Stimulated activated CD4-positive, alpha-beta T cell treated with anti-CD3 and anti-CD28 coated beads, Interleukin-4, amount 100 ng/mL, for 4 hours (primary cell): ENCODE measurements around the gene ANO2.

ENCODE experiments used
- DNase-seq, 2 experiments: peaks; one replicate each; pipeline ENCODE4 v3.0.0-alpha.2; 2020

ANO2 gene

DNA sequence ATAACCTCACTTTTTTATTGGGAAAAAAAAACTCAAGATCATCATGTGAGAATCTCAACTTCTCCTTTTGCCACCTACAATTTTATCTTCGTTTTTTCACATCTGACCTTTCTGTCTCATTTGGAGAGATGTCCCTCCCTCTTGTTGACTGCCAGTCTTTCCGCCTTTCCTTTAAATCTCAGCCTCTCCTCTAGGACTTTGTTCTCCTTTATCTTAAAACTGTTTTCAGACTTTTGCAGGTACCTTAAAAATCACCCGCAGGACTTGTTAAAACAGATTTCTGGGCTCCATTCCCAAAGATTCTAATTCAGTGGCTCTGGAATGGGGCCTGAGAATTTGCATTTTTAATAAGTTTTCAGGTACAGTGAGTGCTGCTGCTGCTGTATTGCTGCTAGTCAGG lies 289.9 kb downstream of the ANO2 start:
- DNase-seq = no peak

DNA sequence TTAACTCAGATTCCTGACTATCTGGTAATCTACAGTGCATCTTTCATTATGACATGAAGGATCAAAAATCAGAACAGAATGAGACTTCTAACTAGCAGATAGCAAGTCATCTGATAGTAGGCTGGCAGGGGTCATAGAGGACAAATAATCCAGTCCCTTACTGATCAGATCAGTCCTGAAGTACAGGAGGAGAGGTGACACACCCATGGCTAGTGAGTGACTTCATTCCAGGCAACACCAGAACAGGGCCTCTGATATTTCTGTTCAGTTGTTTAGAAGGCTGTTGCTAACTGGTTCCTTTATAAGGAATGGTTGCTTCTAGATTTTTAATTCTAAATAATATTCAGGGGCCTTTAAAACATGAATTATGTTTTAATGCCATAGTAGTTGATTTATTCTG lies 291.0 kb downstream of the ANO2 start:
- DNase-seq = no peak

DNA sequence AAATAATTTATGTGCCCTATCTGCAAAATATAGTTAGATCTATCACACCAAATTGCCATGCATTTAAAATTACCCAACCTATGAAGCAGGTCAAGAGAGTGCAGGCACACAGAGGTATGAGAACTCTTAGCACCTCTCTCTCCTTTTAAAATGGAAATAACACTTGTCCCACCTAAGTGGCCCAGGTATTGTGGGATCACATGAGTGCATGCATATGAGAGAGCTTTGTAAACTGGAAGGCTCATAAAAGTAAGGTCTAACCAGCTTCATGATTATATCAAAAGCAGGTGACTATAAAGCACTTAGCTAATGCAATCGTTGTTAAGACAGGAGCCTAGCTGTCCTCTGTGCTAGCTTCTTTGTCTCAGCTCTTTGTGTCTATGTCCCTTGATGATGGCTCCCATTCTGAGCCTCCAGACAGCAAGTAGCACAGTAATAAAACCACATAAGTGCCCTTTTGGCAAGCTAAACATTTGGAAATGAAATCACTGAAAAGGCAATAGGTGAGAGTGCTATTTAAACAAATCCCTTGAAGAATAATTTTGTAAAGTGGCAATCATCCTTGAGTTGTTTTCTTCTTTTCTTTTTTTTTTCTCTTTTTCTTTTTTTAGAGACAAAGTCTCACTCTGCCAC lies 294.1 kb downstream of the ANO2 start:
- DNase-seq = no peak

DNA sequence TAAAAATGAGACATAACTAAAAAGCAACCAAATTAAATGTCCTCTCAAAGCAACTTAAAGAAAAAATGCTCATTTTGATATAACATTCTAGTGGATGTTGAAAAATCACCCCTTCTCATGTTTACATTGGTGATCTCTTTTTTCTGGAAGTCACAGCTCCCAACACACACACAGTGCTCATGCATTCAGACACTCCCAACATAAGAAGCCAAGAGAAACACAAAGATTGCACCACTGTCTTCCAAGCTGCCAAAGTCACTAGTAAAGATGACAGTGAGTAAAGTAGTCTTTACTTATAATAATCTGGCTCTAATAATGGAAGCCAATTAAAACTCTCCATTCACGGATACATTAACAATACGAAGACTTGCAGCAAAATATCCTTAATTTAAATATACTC lies 294.8 kb downstream of the ANO2 start:
- DNase-seq = no peak

DNA sequence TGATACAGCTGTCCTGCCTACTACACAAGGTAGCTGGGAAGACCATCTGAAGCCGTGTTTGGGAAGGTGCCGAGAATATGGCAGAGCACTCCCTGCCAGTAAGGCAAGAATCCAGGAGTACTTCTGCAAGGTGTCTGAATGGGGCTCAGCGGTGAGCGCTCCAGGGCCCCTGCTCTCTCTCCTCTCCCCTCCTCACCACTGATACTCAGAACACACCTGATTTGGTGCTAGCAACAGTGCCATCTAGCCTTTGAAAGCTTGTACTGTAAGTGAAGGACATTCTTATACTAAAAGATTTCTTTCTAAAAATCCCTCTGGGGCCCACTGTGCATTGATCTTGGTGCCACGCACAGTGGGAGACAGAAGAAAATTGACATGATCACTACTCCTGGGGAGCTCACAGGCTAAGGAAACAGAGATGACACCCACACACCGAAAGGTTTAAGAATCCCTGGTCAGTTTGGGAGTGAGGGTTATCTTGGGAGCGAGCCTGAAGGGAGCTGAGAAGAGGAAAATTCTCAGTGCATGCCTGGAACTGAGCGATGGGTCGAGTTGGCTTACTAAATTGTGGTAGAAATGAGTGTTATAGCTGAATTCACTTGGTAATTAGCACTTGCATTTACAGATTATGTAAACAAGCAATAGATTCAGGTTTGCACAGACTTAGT lies 296.2 kb downstream of the ANO2 start:
- DNase-seq = no peak

DNA sequence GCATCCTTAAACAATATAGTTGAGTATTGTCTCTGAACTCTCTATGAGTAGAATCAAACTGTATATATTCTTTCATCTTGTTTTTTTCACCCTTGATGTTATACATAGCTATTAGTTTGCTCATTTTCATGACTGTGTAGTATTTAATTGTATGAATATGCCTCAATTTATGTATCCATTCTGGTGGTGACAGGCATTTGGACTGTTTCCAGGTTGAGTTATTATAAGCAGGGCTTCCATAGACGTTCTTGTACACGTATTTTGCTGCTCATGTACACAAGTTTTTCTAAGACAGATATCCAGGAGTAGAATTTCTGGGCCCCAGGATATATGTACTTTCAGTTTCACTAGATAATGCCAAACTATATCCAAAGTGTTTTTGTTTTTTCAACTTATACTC lies 301.8 kb downstream of the ANO2 start:
- no peak for DNase-seq

DNA sequence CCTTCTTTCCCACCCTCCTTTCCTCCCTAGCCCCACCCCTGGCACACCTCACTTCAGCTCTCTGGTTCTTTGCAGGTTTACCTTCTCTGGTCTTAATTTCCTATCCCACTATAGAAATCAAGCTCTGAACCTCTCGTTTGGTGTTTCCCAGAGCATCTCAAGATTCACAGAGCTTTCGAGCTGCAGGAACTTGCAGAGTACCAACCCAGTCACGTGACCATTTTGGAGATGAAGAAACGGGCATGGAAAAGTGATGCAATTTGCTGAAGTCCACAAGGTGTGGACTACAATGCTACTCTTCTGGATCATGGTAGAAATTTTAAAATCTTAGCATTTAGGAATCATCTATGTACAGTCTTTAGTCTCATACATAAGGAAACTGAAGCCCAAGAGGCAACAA lies 307.4 kb downstream of the ANO2 start:
- no peak for DNase-seq

DNA sequence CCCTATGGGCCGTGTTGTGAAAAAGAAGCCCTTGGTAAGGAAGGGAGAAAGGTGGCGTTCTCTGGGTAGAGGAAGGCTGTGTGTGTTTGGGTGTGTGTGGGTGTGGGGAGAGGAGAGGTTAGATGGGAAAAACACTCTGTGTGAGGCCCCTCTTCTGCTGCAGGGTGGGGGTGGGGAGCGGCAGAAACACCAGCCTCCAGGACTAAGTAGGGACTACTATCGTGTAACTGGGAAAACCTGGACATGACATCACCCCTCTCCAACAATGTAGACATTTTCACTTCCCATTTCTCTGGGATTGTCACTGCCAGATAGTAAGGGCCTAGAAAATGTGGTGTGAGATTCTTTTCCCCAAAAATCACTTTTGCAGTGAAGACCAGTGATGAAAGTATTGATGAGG lies 308.2 kb downstream of the ANO2 start:
- DNase-seq = no peak

DNA sequence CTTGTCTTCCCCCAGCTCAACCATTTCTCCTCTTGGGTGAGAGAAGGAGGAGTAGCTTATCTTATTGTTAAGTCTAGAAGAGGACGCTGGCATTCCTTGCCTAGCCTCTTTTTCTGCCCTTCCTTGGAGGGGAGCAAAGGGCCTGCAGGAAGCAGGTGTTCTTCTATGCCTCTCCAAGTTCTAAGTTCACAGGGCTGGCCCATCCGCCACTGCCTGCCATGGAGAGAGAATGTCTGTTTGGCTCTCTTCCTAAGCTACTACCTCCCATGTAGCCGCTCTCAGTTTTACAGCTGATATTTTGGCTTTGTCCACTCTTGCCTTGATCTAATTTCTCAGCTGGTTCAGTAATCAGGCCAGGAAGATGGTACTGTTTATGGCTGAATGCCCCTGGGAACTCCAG lies 312.0 kb downstream of the ANO2 start:
- no peak for DNase-seq

DNA sequence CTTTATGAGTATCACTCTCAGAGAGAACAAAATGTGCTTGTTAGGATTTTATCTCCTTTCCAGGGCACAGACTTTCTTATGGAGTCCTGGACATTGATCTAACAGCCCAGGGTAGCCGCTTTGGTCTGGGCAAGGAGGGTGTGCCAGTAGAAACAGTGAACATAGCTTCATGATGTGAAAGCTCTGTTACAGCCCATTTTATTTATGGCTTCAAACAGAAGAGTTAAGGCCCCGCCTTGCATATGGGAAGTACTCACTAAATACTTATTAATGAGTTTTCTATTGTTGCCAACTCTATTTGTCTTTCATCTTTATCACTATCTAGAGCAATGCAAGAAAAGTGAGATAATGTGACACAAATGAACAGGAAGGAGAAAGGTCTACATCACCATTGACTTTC lies 312.6 kb downstream of the ANO2 start:
- DNase-seq = no peak

DNA sequence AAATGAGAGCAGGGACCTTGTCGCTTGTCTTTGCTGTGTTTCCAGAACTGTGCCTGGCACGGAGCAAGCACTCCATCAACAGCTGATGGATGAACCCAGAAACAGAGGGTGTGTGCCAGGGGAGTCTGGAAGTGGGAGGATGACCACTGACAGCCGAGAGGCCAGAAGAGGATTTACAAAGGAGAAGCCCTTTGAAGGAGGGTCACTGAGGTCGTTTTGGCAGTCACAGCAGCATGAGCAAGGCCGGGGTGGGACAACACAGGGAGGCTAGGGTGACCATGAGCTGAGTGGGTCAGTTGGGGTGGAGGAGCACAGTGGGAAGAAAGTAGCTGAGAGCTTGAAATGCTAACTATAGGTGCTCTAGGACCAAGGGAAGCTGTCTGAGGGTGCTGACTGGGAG lies 313.6 kb downstream of the ANO2 start:
- DNase-seq = no peak

DNA sequence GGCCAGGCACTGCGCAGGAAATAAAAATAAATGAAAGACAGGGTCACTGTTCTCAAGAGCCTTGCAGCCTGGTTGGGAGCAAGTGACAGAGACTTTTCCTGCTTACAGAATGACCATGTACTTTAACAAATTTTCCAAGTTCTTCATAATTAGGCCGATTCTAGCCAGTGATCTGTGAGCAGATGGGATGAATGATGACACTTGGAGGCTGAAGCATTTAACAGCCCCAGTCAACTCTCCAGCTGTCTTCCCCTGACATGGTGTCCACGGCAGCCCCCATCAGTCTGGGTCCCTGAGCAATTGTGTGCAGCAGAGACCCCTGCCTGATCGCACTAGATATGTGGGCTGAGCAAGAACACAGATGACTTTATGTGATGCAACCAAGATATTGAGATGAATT lies 314.3 kb downstream of the ANO2 start:
- no peak for DNase-seq

DNA sequence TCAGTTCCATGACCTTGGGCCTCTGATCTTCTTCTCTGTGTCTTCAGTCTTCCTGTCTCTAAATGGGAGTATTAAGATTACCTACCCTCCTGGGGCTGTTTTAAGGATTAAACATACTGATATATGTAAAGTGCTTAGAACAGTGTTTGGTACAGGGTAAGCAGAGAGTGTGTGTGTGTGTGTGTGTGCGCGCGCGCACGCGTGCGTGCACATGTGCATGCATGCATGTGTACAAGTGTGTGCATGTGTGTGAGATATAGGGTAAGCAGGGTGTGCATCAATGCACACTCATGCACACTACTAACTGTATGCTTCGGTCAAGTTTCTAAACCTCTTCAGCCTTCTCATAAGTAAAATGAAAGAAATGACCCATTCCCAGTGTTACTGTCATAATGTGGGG lies 316.6 kb downstream of the ANO2 start:
- DNase-seq = no peak

DNA sequence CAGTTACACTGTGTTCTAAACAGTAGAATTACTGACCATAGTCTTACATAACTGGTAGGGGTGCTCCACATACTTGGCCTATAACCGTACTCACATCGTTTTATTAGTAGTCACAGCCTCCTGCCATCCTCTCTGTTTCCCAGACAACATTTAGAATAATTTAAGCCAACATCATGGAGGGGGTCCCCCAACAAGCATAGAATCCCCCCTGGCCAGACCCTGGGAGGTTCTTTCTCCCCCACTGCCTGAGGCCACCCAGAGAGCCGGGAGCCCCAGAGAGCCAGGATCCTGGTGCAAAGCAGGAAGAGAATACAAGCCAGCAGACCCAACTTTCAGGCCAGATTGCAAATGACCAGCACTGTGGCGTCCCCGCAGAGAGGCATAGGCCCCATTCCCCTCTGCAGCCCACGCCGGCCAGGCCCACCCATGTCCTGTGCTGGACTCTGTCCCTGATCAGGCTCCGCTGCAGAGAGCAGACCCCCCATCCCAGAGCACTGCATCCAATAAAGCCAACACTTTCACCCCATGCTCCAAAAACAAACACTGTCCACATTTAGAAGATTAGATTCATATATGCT lies 317.9 kb downstream of the ANO2 start:
- DNase-seq = no peak

DNA sequence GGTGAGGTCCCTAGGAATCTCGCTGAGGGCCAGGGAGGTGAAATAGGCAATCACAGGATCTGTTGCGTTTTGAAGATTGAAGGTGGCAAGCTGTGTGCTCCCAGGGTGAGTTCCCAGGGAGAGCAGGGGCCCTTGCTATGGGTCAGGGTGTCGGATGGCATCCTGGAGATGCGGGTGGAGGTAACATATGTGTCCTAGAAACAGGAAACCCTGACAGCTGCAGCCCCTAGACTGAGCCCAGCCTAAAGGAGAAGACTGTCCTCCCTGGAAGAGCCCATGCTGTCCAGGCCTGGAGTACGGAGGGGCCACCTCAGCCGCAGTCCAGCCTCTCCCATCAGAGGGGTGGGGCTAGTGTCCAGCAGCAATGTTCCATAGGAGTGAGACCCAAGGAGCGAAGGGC lies 318.9 kb downstream of the ANO2 start:
- DNase-seq = no peak

DNA sequence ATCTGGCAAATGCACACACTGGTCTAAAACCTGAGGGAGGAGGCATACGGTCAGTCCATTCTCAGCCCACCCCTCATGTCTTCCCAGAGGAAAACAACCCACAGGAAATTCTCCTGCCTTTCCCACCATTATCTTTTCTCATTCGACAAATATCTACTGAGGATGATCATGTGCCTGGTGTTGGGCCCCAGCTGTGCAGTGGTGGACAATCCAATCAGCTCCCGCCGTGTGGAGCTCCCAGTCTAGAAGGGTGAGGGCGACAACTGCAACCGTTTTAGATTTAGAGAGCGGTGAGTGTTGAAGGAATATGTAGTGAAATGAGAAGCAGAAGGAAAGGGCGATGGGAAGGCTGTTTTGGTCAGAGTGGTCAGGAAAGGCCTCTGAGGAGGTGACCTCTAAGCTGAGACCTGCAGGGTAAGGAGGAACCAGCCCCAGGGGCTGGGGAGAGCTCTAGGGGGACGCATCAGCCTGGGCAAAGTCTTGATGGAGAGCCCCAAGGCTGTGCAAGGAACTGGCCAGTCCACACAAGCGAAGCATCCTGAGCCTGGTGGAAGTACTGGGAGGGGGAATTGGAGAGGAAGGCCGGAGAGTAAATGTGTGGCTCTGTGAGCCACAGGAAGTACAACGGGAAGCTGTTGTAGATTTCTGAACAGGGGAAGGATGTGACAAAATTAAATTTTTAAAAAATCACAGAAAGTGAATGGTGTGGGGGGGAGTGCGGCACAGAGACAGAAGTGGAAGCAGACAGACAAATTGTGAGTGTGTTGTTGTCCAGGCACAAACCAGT lies 320.4 kb downstream of the ANO2 start:
- DNase-seq = no peak

DNA sequence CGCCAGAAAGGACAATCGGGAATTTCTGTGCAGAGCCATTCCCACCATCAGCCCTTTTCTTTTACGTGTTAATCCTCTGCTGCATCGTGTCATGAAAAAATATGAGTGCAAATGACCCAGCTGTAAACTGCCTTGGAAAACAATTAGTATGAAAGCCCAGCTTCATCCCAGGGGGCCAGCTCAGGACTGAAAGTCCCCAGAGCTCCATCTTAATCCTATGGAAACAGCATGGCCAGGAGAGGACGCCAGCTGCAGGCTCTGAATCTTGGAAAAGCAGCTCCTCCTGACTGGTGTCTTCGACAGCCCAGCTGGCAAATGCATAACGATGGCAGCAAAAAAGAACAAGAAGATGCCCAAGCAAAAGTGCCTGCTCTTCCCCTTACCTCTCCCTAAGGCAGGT lies 321.6 kb downstream of the ANO2 start:
- DNase-seq = no peak

DNA sequence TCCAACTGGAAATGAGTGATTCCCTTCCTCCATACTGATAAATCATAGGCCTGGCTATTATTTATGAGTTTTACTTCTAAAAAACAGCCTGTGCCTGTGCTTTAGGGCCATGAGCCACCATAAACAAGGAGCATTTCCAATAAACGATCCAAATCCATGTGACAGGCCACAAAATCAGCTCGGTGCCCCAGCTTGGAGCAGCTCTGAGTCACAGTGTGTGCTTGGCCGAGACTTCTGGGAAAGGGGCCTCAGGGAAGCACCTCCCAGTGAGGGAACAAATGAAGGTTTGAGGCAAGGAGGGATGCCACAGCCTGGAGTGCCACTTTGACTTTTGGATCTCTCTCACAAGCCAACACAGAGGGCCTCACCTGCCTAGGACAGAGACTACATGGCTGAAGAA lies 322.8 kb downstream of the ANO2 start:
- no peak for DNase-seq

DNA sequence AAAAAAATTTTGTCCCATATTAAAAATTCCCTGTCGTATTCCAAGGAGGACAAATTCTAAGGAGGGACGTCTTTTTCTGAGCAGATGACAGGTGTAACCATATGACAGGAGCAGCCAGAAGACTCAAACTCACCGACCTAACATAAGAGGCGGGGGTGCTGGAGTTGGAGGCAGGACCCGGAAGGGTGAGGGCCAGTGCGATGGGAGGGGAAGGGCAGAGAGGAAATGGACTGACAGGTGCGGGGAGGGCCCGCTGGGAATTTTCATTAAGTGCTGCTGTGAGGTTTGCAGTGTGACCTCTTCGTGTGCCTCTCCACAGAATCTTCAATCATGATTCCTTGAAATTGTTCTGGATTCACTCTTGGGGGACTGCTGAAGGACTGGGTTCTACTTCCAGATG lies 323.7 kb downstream of the ANO2 start:
- DNase-seq = no peak

DNA sequence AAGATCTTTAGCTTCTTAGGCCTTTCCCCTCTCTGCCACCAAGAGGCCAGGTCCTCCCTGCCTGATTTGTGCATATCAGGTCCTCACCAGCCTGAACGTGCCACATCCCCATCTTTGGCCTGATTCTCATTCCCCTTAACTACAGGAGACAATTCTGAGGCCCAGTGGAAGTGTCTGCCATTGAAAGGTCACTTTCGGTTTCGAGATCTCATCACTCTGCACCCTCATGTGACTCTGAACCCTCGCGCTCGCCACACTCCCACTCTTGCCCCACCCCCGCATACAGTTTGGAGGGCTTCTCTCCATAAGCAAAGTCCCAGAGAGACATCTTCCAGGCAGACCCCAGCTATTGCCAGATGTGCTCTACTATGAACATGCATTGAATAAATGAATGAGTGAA lies 324.2 kb downstream of the ANO2 start:
- DNase-seq = no peak

DNA sequence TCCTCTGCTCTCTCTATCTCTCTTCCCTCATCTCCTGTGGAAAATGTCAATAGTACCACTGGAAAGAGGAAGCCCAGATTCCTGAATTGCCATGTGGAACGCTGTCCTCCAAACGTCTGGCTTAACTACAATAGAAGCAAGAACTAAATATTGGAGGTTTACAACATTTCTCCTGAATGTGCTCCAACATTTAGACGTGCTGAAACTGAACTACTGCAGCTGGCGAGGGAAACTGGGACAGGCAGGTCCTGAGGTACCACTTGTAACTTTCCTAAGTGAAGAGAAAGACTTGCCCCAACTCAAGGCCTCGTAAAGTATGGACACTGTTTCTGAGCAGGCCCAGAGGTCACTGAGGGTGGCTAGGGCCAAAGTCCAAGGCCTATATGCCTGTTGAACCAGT lies 325.4 kb downstream of the ANO2 start:
- no peak for DNase-seq

DNA sequence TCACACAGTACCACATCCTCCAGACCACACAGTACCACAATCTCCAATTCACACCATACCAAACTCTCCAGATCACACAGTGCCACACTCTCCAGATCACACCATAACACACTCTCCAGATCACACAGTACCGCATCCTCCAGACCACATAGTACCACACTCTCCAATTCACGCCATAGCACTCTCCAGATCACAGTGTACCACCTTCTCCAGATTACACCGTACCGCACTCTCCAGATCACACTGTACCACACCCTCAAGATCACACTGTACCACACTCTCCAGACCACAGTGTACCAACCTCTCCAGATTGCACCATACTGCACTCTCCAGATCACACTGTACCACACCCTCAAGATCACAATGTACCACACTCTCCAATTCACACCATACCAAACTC lies 328.2 kb downstream of the ANO2 start:
- DNase-seq = no peak

DNA sequence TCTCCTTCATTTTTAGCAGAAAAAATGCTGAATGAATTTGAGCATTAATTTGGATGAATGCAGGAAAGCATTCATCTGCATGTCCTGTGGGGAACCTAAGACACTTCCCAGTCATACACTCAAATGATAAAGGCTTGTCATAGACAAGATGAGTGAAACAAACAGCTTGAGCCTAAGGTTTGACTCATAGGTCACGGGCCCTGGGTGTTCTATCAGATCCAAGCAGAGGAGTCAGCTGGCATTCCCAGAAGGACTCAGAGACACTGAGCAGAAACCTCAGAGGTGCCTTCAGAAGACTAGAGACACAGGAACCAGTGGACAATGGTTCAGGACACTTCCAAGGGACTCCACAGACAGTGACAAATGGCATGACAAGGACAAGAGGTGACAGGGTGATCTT lies 329.3 kb downstream of the ANO2 start:
- DNase-seq = no peak

DNA sequence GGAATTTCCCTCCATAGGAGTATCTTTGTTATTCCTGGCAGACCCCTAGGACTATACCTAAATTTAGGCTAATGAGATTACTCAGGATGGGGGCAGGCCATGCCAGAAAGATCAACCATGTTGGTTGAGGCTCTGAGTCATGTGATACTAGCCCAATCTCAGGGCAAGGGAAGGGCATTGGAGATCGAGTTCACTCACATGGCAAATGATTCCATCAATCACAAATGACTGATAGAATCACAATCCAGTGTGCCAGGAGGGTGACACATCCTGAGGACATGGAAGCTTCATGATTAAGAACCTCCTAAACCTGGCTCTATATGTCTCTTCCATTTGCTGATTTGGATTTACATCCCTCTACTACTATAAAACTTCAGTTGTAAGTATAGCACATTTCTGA lies 330.8 kb downstream of the ANO2 start:
- DNase-seq = no peak
